ENCODE measurements around the gene TARS3. TPM values are rescaled to one million over a fixed set of nuclear protein-coding genes. Genes with fewer than 3 reads are reported as not detected.

The TARS3 gene
- polyA plus RNA-seq, 2 of the 4 experiments (the other 2 are of a cell fraction) = 6.7 to 9.5 TPM

- TF ChIP-seq, protein P1, sequence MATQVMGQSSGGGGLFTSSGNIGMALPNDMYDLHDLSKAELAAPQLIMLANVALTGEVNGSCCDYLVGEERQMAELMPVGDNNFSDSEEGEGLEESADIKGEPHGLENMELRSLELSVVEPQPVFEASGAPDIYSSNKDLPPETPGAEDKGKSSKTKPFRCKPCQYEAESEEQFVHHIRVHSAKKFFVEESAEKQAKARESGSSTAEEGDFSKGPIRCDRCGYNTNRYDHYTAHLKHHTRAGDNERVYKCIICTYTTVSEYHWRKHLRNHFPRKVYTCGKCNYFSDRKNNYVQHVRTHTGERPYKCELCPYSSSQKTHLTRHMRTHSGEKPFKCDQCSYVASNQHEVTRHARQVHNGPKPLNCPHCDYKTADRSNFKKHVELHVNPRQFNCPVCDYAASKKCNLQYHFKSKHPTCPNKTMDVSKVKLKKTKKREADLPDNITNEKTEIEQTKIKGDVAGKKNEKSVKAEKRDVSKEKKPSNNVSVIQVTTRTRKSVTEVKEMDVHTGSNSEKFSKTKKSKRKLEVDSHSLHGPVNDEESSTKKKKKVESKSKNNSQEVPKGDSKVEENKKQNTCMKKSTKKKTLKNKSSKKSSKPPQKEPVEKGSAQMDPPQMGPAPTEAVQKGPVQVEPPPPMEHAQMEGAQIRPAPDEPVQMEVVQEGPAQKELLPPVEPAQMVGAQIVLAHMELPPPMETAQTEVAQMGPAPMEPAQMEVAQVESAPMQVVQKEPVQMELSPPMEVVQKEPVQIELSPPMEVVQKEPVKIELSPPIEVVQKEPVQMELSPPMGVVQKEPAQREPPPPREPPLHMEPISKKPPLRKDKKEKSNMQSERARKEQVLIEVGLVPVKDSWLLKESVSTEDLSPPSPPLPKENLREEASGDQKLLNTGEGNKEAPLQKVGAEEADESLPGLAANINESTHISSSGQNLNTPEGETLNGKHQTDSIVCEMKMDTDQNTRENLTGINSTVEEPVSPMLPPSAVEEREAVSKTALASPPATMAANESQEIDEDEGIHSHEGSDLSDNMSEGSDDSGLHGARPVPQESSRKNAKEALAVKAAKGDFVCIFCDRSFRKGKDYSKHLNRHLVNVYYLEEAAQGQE (IDR thresholded peaks at IDR 0.05) = no peak
- no peak for TF ChIP-seq ZSCAN20 (CRISPR knock-in tag; IDR thresholded peaks at IDR 0.05)
- TF ChIP-seq FOXS1 (CRISPR knock-in tag; IDR thresholded peaks at IDR 0.05) = no peak
- TF ChIP-seq SMC3 (IDR thresholded peaks at IDR 0.05) = no peak
- TF ChIP-seq, protein P2, sequence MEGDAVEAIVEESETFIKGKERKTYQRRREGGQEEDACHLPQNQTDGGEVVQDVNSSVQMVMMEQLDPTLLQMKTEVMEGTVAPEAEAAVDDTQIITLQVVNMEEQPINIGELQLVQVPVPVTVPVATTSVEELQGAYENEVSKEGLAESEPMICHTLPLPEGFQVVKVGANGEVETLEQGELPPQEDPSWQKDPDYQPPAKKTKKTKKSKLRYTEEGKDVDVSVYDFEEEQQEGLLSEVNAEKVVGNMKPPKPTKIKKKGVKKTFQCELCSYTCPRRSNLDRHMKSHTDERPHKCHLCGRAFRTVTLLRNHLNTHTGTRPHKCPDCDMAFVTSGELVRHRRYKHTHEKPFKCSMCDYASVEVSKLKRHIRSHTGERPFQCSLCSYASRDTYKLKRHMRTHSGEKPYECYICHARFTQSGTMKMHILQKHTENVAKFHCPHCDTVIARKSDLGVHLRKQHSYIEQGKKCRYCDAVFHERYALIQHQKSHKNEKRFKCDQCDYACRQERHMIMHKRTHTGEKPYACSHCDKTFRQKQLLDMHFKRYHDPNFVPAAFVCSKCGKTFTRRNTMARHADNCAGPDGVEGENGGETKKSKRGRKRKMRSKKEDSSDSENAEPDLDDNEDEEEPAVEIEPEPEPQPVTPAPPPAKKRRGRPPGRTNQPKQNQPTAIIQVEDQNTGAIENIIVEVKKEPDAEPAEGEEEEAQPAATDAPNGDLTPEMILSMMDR (IDR thresholded peaks at IDR 0.05) = no peak
- no peak for TF ChIP-seq EP300 (IDR thresholded peaks at IDR 0.05)
- TF ChIP-seq JUNB (IDR thresholded peaks at IDR 0.05) = no peak
- TF ChIP-seq HEYL (CRISPR knock-in tag; IDR thresholded peaks at IDR 0.05) = no peak
- no peak for TF ChIP-seq HOXB5 (CRISPR knock-in tag; IDR thresholded peaks at IDR 0.05)
- TF ChIP-seq HOXA7 (CRISPR knock-in tag; IDR thresholded peaks at IDR 0.05) = no peak
These were observed 102.3 kb downstream of the TARS3 start (continued) for GRCh38 chr15:101621961-101622360.

DNA sequence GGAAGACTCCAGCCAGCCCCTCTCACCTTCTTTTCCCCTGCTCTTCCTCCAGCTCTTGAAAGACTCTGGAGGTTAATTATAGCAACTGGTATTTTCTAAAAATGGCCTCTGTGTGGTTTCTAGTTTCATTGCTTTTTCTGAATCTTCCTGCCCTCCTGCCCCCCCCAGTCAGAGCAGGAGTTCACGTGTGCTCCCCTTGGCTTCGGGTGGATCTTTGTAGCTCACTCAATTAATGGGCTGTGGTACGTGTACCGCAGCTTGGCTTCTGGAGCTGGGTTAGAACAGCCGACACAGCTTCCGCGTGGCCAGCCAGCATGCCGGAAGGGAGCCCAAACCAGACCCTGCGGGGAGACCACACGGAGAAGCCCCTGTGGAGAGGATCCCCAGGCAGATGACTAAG is 103.6 kb downstream of the TARS3 start:
- DNase-seq (ENCODE audit: low read depth in 1 of 2, low spot score in 1 of 2) (no peak), ATAC-seq (no peak), FAIRE-seq (no peak)
- Histone ChIP-seq H3K4me3 (no peak overlapping the region), H3K4me2 (no peak overlapping the region), H3K4me1 (peaks cover 13% of the 10 kb centered on the region), H3K9me3 (no peaks in the 10 kb centered on the region), H3K27ac (no peak overlapping the region)
- WGBS (ENCODE audit: missing lambda C conversion rate) = 82% methylated on average over 10 of the region's 10 CpGs
- CTCF ChIA-PET = interaction anchor here (0.9 to 2.2 kb wide), 6 partner anchors 14 to 321 kb away, joined by 3 to 7 read pairs (median 4); no protein-coding TSS in a partner anchor
- TF ChIP-seq CBX8 (IDR thresholded peaks at IDR 0.05) = no peak
- no peak for TF ChIP-seq EHMT2 (IDR thresholded peaks at IDR 0.05; ENCODE audit: low read depth)
- no peak for TF ChIP-seq MAZ (IDR thresholded peaks at IDR 0.05; ENCODE audit: borderline replicate concordance, low read depth, low read length)
- TF ChIP-seq, protein P3, sequence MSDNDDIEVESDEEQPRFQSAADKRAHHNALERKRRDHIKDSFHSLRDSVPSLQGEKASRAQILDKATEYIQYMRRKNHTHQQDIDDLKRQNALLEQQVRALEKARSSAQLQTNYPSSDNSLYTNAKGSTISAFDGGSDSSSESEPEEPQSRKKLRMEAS (IDR thresholded peaks at IDR 0.05) = no peak
- no peak for TF ChIP-seq RFX5 (IDR thresholded peaks at IDR 0.05)
- TF ChIP-seq ZC3H11A (IDR thresholded peaks at IDR 0.05) = no peak
- no peak for TF ChIP-seq RARB (CRISPR knock-in tag; IDR thresholded peaks at IDR 0.05)
- POLR2A ChIA-PET = no interaction called here

DNA sequence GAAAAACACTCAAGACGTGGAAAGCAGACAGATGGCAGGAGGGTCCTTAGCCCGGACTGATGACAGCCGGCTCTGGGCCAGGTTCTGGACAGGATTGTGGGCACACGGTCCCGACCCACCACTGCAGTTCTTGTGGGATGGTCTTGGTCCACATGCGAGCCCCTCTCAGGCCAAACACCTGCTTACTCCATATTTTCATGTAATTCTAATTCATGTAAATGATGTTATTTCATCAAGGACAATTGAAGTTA is 104.7 kb downstream of the TARS3 start:
- no peak for FAIRE-seq
- DNase-seq (ENCODE audit: low read depth in 1 of 2, low spot score in 1 of 2) = no peak
- peaks cover 15% of the 10 kb centered on the region for H3K4me1 ChIP-seq
- 88% methylated on average over 6 of the region's 6 CpGs for WGBS (ENCODE audit: missing lambda C conversion rate)
- no peaks in the 10 kb centered on the region for H3K9me3 ChIP-seq
- ChIA-PET POLR2A (no interaction called here), CTCF (no interaction called here)
- TF ChIP-seq PHF8 (IDR thresholded peaks at IDR 0.05; ENCODE audit: borderline replicate concordance, low read depth) (no peak), HEYL (CRISPR knock-in tag; IDR thresholded peaks at IDR 0.05) (no peak)
- H3K4me3 ChIP-seq = no peak overlapping the region
- no peak for ATAC-seq
- no peak overlapping the region for H3K4me2 ChIP-seq
- no peak overlapping the region for H3K27ac ChIP-seq

Data from A549 (cell line).